Mesenchymal stem cell (in vitro differentiated cells and primary cell): ENCODE results near the gene ESPN.

Experiments
- DNase-seq: peaks from one replicate; pipeline ENCODE4 v3.0.0-alpha.2; 2013
- H2AFZ ChIP-seq: one replicate; pipeline ENCODE4 v1.6.1; 2013; ENCODE audit warnings: low read depth, mild to moderate bottlenecking, control low read depth, inconsistent platforms, low read length, moderate library complexity
- H2AK5ac ChIP-seq: 2 replicates; pipeline ENCODE4 v1.6.1; 2013; ENCODE audit warnings: low read length, moderate library complexity, mild to moderate bottlenecking, inconsistent platforms; ENCODE audit not compliant: severe bottlenecking
- H2BK120ac ChIP-seq: one replicate; pipeline ENCODE4 v1.6.1; 2013; ENCODE audit warnings: low read depth, mild to moderate bottlenecking, inconsistent platforms, low read length, moderate library complexity
- H2BK12ac ChIP-seq, 2 experiments: one replicate each; pipeline ENCODE4 v1.6.1; 2013; ENCODE audit warnings: inconsistent platforms in 2 of 2, low read length in 2 of 2, mild to moderate bottlenecking in 2 of 2, moderate library complexity in 2 of 2, control low read depth in 1 of 2
- H2BK15ac ChIP-seq: one replicate; pipeline ENCODE4 v1.6.1; 2013; ENCODE audit warnings: mild to moderate bottlenecking, low read depth, inconsistent platforms; ENCODE audit not compliant: poor library complexity, severe bottlenecking
- H2BK5ac ChIP-seq: 2 replicates; pipeline ENCODE4 v1.6.1; 2013; ENCODE audit warnings: low read depth, mild to moderate bottlenecking, low read length, control low read depth, inconsistent platforms; ENCODE audit not compliant: poor library complexity, severe bottlenecking
- H3K14ac ChIP-seq, 2 experiments: one replicate each; pipeline ENCODE4 v1.6.1; 2013; ENCODE audit warnings: inconsistent platforms in 2 of 2, low read length in 2 of 2, control low read depth in 1 of 2, mild to moderate bottlenecking in 1 of 2, moderate library complexity in 1 of 2
- H3K18ac ChIP-seq, 2 experiments: one replicate each; pipeline ENCODE4 v1.6.1; 2013; ENCODE audit warnings: inconsistent platforms in 2 of 2, low read length in 2 of 2, control low read depth in 1 of 2, low read depth in 1 of 2, mild to moderate bottlenecking in 1 of 2
- H3K23ac ChIP-seq, 2 experiments: one replicate each; pipeline ENCODE4 v1.6.1; 2013; ENCODE audit warnings: inconsistent platforms in 2 of 2, low read length in 2 of 2, mild to moderate bottlenecking in 2 of 2, moderate library complexity in 2 of 2, control low read depth in 1 of 2
- H3K27ac ChIP-seq: 2 replicates; pipeline ENCODE4 v1.5.1; 2013; ENCODE audit warnings: mild to moderate bottlenecking, moderate library complexity, low read length, control low read depth, inconsistent platforms; ENCODE audit not compliant: poor library complexity, severe bottlenecking
- H3K27me3 ChIP-seq, 2 experiments: 2 replicates each; pipeline versions ENCODE4 v1.6.1 to v1.7.0; 2013; ENCODE audit warnings: low read length in 2 of 2, mild to moderate bottlenecking in 2 of 2, moderate library complexity in 2 of 2, control low read depth in 1 of 2, inconsistent platforms in 1 of 2; ENCODE audit not compliant: control insufficient read depth in 1 of 2, insufficient read depth in 1 of 2
- H3K36me3 ChIP-seq, 2 experiments: 2 replicates each; pipeline versions ENCODE4 v1.6.1 to v1.7.0; 2013; ENCODE audit warnings: low read length in 2 of 2, control low read depth in 1 of 2, inconsistent platforms in 1 of 2, low read depth in 1 of 2, mild to moderate bottlenecking in 1 of 2; ENCODE audit not compliant: insufficient read depth in 2 of 2, control insufficient read depth in 1 of 2
- H3K4ac ChIP-seq, 2 experiments: one replicate each; pipeline ENCODE4 v1.6.1; 2013; ENCODE audit warnings: inconsistent platforms in 2 of 2, low read length in 2 of 2, mild to moderate bottlenecking in 2 of 2, moderate library complexity in 2 of 2, control low read depth in 1 of 2, low read depth in 1 of 2
- H3K4me1 ChIP-seq: 2 replicates; pipeline ENCODE4 v1.6.1; 2013; ENCODE audit warnings: low read depth, low read length, control low read depth; ENCODE audit not compliant: control insufficient read depth, insufficient read depth
- H3K4me2 ChIP-seq: 2 replicates; pipeline ENCODE4 v1.6.1; 2013; ENCODE audit warnings: low read length, mild to moderate bottlenecking, inconsistent platforms; ENCODE audit not compliant: poor library complexity, severe bottlenecking
- H3K4me3 ChIP-seq, 2 experiments: 2 replicates each; pipeline versions ENCODE4 v1.5.1 to v1.7.0; 2013; ENCODE audit warnings: low read length in 2 of 2, mild to moderate bottlenecking in 2 of 2, control low read depth in 1 of 2, low read depth in 1 of 2; ENCODE audit not compliant: insufficient read depth in 1 of 2
- H3K79me1 ChIP-seq: replicated peaks from 2 replicates; pipeline ENCODE4 v1.6.1; 2013; ENCODE audit warnings: mild to moderate bottlenecking, control low read depth, low read length, inconsistent platforms; ENCODE audit not compliant: poor library complexity, severe bottlenecking
- H3K9ac ChIP-seq: 2 replicates; pipeline ENCODE4 v1.7.0; 2013; ENCODE audit warnings: mild to moderate bottlenecking, low read length, moderate library complexity
- H3K9me3 ChIP-seq: 2 replicates; pipeline ENCODE4 v1.7.0; 2013; ENCODE audit warnings: mild to moderate bottlenecking, low read length; ENCODE audit not compliant: control insufficient read depth
- H4K8ac ChIP-seq: one replicate; pipeline ENCODE4 v1.6.1; 2013; ENCODE audit warnings: inconsistent platforms, mild to moderate bottlenecking, low read length, moderate library complexity
- H4K91ac ChIP-seq: one replicate; pipeline ENCODE4 v1.6.1; 2013; ENCODE audit warnings: mild to moderate bottlenecking, low read length, inconsistent platforms
- WGBS: methylation state at CpG from one replicate; pipeline ENCODE4 v1.1.7; 2013; ENCODE audit warnings: mixed read lengths; 5-methylcytosine and 5-hydroxymethylcytosine counted together

Gene ESPN

DNA sequence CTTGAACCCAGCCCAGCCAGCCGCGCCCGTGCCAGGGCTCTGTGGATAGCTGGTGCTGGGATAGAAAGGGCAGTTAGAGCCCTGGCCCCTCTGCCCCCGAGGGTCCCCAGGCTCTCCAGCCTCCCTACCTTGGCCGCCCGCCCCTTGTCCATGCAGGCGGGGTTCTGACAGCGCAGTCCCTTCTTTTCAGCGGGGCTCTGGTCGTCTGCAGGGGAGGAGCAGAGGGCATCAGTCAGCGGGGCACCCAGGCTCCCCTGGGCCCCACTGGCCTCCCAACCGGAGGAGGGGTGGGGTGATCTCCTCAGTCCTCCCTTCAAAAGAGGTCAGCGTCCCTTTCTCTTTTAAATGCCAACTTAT, 71.8 kb downstream of the ESPN start:
- H3K27me3 ChIP-seq = peaks cover 0 to 12% of the 10 kb centered on the region in 2 experiments
- peak overlapping the region; percentile 29 to 78 for H3K4me3 ChIP-seq
- no peak overlapping the region for H2AFZ ChIP-seq
- peak overlapping the region in 1 of 2 experiments; percentile 25 for H2BK12ac ChIP-seq
- no peaks in the 10 kb centered on the region for H3K9me3 ChIP-seq
- H3K79me1 ChIP-seq = peaks cover 17% of the 10 kb centered on the region
- WGBS = 34% methylated on average over 13 of the region's 13 CpGs
- no peak for DNase-seq
- no peak overlapping the region for H3K27ac ChIP-seq
- no peak overlapping the region for H3K18ac ChIP-seq
- H3K9ac ChIP-seq = peak overlapping the region; percentile 78
- H2BK120ac ChIP-seq = no peak overlapping the region
- no peak overlapping the region for H3K23ac ChIP-seq
- H3K36me3 ChIP-seq = peaks cover 0 to 6% of the 10 kb centered on the region in 2 experiments
- no peak overlapping the region for H2BK5ac ChIP-seq
- peak overlapping the region; percentile 94 for H3K4me2 ChIP-seq
- H3K4ac ChIP-seq = peak overlapping the region in 1 of 2 experiments; percentile 30
- no peak overlapping the region for H3K14ac ChIP-seq
- H2AK5ac ChIP-seq = no peak overlapping the region
- H2BK15ac ChIP-seq = no peak overlapping the region
- peak overlapping the region; percentile 45 for H4K8ac ChIP-seq
- H4K91ac ChIP-seq = peak overlapping the region; percentile 78
- H3K4me1 ChIP-seq = peaks cover 42% of the 10 kb centered on the region

DNA sequence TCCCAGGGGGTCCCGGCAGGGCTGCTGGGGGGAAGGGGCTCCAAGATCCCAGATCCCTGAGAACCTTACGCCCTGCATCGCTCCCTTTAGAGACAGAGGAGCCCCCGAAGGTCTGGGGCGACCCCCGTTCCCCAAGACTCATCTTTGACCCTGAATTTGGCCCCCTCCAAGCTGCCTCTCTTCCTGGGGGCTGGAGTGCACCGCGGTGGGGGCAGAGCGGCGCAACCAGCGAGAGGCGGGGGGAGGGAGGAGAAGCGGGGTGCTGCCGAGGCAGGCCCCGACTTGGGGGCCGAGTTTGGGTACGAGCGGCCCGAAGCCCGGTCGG, 72.3 kb downstream of the ESPN start:
- Histone ChIP-seq H2AFZ (no peak overlapping the region), H2BK15ac (peak overlapping the region; percentile 83), H3K4me1 (peaks cover 38% of the 10 kb centered on the region), H3K23ac (peak overlapping the region in 1 of 2 experiments; percentile 19), H2BK120ac (peak overlapping the region; percentile 74), H2AK5ac (no peak overlapping the region), H3K18ac (peak overlapping the region; percentile 70 to 72), H3K9me3 (no peaks in the 10 kb centered on the region), H3K14ac (peak overlapping the region in 1 of 2 experiments; percentile 80), H3K4me3 (peak overlapping the region; percentile 72 to 78), H3K27ac (no peak overlapping the region), H3K9ac (peak overlapping the region; percentile 78), H3K4ac (peak overlapping the region in 1 of 2 experiments; percentile 44), H2BK12ac (no peak overlapping the region), H3K79me1 (peaks cover 17% of the 10 kb centered on the region), H4K91ac (no peak overlapping the region), H2BK5ac (no peak overlapping the region), H4K8ac (peak overlapping the region; percentile 76), H3K36me3 (peaks cover 0 to 6% of the 10 kb centered on the region in 2 experiments), H3K4me2 (peak overlapping the region; percentile 94), H3K27me3 (peaks cover 0 to 16% of the 10 kb centered on the region in 2 experiments)
- 4% methylated on average over 6 of the region's 21 CpGs for WGBS
- DNase-seq = no peak

DNA sequence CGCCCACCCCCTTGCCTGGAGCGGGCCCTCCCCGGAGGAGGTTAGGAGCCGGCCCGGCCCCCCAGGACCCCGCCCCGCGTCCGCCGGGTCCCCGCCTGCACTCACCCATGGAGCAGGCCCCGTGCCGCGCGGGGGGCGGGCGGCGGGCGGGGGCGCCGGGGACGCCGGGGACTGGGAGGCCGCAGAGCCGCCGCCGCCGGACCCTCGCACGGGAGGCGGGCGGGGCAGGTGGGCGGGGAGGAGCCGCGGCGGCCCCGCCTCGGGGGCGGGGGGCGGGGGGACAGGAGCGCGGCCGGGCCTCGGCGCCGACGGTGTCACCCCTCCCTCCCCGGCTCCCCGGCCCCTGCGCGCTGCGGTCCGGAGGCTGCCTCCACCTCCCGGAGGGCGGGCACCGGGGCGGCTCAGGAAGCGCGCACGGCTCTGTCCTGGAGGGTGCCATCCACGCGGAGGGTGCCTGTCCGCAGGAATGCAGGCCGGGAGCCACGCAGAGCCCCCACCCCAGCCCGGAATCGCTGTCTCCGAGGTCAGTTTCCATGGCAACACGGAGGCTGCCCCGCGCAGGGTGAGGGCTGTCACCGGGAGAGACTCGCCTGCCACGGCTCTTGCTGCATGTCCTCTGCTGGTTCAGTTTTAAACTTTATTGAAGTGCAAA, 72.8 kb downstream of the ESPN start:
- peak overlapping the region; percentile 72 to 82 for H3K4me3 ChIP-seq
- H2AFZ ChIP-seq = peak overlapping the region; percentile 91
- peak; percentile 52 for DNase-seq
- no peak overlapping the region for H3K27ac ChIP-seq
- peaks cover 17% of the 10 kb centered on the region for H3K79me1 ChIP-seq
- H2BK120ac ChIP-seq = peak overlapping the region; percentile 74
- H3K18ac ChIP-seq = peak overlapping the region; percentile 73 to 80
- peak overlapping the region in 1 of 2 experiments; percentile 44 for H3K4ac ChIP-seq
- peaks cover 34% of the 10 kb centered on the region for H3K4me1 ChIP-seq
- no peak overlapping the region for H3K23ac ChIP-seq
- peak overlapping the region; percentile 68 for H3K9ac ChIP-seq
- peaks cover 0 to 16% of the 10 kb centered on the region in 2 experiments for H3K27me3 ChIP-seq
- no peak overlapping the region for H4K91ac ChIP-seq
- H2BK12ac ChIP-seq = peak overlapping the region in 1 of 2 experiments; percentile 6
- H3K36me3 ChIP-seq = peaks cover 0 to 6% of the 10 kb centered on the region in 2 experiments
- peak overlapping the region; percentile 94 for H3K4me2 ChIP-seq
- H2BK5ac ChIP-seq = no peak overlapping the region
- no peaks in the 10 kb centered on the region for H3K9me3 ChIP-seq
- H4K8ac ChIP-seq = peak overlapping the region; percentile 76
- under 1% methylated on average over 27 of the region's 74 CpGs for WGBS
- no peak overlapping the region for H2AK5ac ChIP-seq
- peak overlapping the region in 1 of 2 experiments; percentile 94 for H3K14ac ChIP-seq
- peak overlapping the region; percentile 83 for H2BK15ac ChIP-seq

DNA sequence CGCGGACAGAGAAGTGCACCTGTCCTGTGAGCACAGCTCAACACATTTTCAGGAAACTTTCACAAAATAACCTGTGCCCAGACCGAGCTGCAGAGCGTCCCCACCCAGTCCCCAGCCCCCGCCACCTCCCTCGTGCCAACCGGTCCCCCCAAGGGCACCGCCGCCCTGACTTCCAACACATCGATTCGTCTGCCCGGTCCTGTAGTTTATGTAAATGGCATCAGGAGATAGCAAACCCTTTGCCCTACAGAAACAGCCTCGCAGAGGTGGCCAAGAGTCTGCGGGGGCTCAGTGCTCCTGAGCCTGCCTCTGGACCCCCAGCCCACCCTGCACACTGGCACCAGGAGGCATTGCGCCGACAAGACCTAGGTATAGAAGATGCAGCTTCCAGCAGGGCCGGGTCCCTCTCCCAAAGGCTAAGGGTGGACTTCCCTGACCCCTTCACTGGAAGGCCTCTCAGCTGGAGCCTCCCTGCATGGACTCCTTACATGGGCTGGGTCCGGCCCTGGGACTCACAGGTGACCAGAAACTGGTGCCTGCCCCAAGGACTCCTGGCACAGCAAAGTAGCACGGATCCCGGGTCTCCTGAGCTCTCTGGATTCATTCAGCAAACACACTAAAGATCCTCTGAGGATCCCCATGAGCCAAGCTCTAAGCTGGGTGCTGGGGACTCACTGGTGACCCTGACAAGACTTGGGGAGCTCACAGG, 73.4 kb downstream of the ESPN start:
- Histone ChIP-seq H3K79me1 (peaks cover 13% of the 10 kb centered on the region), H2AK5ac (no peak overlapping the region)
- WGBS = 62% methylated on average over 17 of the region's 20 CpGs

More for the DNA sequence above, 73.4 kb downstream of the ESPN start:
- no peak overlapping the region for H3K4ac ChIP-seq
- H3K36me3 ChIP-seq = peaks cover 0 to 2% of the 10 kb centered on the region in 2 experiments
- H2BK15ac ChIP-seq = no peak overlapping the region
- no peak overlapping the region for H4K91ac ChIP-seq
- peak overlapping the region; percentile 68 for H3K9ac ChIP-seq
- H3K23ac ChIP-seq = no peak overlapping the region
- H3K9me3 ChIP-seq = no peaks in the 10 kb centered on the region
- H3K4me3 ChIP-seq = peak overlapping the region; percentile 72 to 82
- H2AFZ ChIP-seq = no peak overlapping the region
- no peak overlapping the region for H2BK5ac ChIP-seq
- H2BK120ac ChIP-seq = no peak overlapping the region
- H3K18ac ChIP-seq = no peak overlapping the region
- no peak overlapping the region for H3K14ac ChIP-seq
- H3K27me3 ChIP-seq = peaks cover 0 to 16% of the 10 kb centered on the region in 2 experiments
- H3K27ac ChIP-seq = no peak overlapping the region
- peak overlapping the region in 1 of 2 experiments; percentile 6 for H2BK12ac ChIP-seq
- H3K4me1 ChIP-seq = peaks cover 30% of the 10 kb centered on the region
- DNase-seq = no peak
- H4K8ac ChIP-seq = peak overlapping the region; percentile 33
- peak overlapping the region; percentile 84 for H3K4me2 ChIP-seq
